Measurements from ENCODE around the gene PITPNM2.
A peak's percentile ranks its signal among the peaks of the same experiment; 100 is the strongest.
"Not testable (repeated sequence)": the region's sequence is repeated elsewhere in the genome, so short reads cannot be mapped to it uniquely, and the experiment has no call there.

The PITPNM2 gene

GRCh38 chr12:123119808-123120207 is 31.1 kb downstream of the PITPNM2 start:
- DNase-seq, result no peak

- peak; percentile 61 for DNase-seq
These were observed 32.4 kb downstream of the PITPNM2 start for GRCh38 chr12:123118497-123118896.

DNA sequence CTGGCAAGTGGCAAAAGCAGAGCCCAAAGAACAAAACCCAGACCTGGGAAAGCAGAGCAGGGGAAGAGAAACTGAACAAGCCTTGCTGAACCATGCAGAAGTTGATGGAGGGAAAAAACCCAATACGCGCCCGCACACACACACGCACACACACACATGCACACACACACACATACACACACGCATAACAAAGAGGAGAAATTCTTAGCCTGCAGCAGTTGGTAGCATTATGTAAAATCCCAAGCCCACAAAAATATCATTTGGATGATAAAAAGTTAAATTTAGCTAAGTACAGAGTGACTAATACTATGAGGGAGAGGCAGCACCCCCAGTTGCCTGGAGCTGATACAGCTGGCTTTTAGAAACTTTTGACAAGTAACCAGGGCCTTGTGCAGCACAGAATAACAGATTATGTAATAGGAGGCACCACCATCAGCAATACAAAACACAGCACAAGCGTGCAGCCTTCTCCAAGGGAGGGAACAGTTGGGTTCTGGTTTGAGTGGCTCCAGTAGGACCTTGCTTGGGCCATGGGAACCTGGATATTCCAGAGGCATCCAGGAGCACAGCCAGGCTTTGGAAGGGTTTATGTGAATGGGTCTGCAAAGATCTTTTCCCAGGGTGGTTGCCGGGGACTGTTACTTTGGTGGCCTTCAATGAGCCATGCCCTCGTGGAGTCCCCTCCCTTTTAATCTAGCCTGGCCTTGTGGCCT is 35.3 kb downstream of the PITPNM2 start:
- DNase-seq, result no peak

DNA sequence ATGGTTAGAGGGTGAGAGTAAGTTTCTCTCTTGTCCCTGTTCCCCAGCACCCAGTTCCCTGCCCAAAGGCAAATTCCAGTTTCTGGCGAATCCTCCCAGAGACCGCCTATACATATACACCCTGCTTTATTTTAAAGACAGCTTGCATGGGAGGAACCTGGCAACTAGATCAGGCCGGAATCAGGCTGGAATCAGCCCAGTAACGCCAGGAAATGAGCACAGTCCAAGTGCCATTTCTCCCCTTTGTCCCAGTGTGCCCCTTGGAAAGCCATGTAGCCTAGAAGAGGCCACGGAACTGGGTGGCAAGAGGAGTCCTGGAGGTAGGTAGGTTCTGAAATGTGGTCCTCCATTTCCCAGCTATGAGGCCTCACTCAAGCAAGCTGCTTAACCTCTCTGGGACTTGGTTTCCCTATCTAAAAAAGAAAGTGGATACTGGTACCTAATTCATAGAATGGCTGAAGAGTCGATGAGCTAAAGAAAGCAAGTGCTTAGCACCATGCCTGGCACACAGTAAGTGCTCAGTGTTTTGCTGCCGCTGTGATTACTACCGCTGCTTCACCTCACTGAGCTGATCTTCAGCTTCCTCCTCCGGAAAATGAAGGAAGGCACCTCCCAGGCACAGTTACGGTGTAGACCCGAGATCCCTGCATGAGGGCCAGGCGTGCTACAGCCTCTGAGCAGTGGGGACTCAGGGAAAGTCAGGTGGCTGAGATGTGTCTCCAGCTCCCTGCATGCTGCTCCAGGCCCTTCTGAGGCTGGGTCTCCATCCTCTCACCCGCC is 36.4 kb downstream of the PITPNM2 start:
- no peak for DNase-seq

DNA sequence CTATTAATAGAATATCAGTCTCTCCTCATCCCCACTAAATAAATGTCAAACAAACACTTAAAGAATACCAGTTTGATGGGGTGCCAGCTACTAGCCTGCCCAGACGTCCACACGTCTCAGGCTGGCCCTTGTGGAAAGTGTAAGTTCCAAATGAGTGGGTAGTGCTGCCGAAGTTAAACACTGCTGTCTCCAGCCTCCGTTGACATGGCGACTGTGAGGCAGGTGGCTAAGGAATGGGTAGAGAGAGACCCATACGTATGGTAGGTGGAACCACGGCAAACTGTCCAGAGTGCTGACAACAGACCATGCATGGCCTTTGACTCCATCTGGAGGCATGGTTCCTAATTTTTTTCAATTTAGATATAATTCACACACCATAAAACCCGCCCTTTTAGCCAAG is 37.9 kb downstream of the PITPNM2 start:
- DNase-seq, result peak; percentile 27

GRCh38 chr12:123111498-123112165 is 39.3 kb downstream of the PITPNM2 start:
- no peak for DNase-seq

- no peak for DNase-seq
These were observed 41.5 kb downstream of the PITPNM2 start for GRCh38 chr12:123109319-123109772.

GRCh38 chr12:123108682-123109066 is 42.2 kb downstream of the PITPNM2 start:
- no peak for DNase-seq

GRCh38 chr12:123107926-123108681 is 42.8 kb downstream of the PITPNM2 start:
- DNase-seq, result no peak

DNA sequence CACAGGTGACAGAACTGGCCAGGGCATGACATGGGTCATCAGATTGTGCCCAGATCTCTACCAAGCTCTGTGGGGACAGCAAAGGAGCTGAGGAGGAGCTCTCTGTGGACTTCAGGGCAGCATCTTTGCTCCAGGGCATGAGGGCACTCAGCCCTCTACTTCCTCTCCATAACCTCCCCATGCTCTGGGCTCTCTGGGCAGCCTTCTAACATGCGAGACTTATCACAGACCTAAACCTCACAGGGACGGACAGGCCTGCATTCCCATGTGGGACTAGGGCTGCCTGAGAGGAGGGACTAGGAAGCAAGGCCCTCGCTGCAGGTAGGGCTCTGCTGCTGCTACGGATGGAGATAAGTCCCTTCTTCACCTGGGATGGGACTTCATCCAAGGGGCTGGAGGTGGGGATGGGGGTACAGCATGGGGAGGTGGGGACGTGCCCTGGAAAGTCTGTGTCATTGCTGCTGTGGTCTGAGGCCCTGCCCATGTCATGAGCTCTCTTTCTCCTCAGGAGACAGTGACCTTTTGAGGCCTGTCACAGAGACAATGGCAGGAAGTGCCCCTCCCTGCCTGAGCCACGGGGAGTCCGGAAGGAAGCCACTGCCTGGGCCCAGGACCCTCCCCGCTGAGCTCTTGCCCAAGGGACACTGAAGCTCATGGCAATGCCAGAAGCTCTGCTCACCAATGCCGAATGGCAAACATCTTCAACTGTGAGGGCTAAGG is 44.1 kb downstream of the PITPNM2 start:
- no peak for DNase-seq

DNA sequence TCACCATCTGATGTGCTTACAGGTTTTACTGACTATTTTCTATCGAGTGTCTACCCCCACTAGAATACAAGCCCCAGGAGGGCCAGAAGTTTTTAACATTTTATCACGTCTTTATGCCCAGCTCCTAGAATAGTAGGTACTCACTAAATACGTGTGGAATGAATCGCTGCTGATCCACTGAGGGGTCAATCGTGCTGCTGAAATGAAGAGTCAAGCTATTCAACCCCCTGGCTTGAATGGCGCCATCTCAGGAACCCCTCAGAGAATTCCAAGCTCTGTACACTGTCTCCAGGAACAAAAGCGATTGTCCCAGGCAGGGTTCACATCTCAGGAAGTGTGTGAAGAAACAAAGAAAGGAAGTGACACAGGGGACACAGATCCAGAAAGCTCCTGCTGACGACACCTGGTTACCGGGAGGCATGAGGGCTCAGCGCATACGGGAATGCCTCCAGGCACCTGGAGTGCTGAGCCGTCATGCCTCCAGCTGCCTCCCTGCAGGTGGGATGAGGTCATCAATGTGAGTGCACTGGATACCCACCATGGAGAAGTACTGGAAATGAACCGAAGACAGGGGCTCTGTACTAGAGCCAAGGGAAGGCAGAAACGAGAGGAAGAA is 45.6 kb downstream of the PITPNM2 start:
- peak; percentile 86 for DNase-seq

DNA sequence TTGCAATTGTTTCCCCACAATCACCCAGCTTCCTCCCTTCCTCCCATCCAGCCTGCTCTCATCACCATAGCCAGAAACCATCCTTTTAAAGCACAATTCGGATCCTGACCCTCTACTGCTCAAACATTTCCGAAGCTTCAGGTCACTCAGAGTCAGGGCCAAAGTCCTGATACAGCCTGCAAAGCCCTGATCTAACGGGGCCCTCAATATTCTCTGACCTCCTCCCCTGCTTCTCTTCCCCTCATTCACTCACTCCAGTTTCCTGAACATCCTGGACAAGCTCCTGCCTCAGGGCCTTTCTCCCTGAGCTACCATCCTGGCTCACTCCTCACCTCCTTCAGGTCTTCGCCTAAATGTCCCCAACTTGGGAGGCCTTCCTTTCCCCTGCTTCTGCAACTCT is 46.1 kb downstream of the PITPNM2 start:
- DNase-seq, result no peak

- not testable (repeated sequence) for DNase-seq
These were observed 46.8 kb downstream of the PITPNM2 start for GRCh38 chr12:123104094-123104493.

GRCh38 chr12:123102781-123103503 is 47.9 kb downstream of the PITPNM2 start:
- no peak for DNase-seq

DNA sequence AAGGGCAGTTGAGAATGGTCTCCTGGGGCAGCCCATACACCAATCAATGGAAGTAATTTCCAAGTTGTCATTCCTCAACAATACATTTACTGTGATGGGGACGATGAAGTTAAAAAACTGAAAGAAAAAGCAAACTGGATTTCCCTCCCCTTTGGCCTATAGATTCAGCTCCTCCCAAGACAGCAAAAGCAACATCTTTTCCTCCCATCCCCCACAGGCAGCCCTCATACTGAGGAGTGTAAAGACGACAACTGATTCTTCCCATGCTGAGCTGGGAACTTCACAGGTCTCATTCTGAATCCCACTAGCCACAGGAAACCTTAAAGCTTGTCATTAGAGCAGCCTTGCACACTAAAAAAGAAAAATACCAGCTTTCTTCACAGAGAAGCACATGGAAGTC is 48.5 kb downstream of the PITPNM2 start:
- DNase-seq, result no peak

GRCh38 chr12:123101526-123101925 is 49.4 kb downstream of the PITPNM2 start:
- DNase-seq, result no peak
